Stromal cell of bone marrow (primary cell): ENCODE data around the gene RABIF.
"Not testable (repeated sequence)": the region's sequence is repeated elsewhere in the genome, so short reads cannot be mapped to it uniquely, and the experiment has no call there.

Experiments used
- DNase-seq: peaks from one replicate; pipeline ENCODE4 v3.0.0-alpha.2; 2012; ENCODE audit warnings: low read depth

RABIF gene

GRCh38 chr1:202888531-202889360 is at the start of gene RABIF:
TSS of gene RABIF (minus strand) at chr1:202889149. CDS start at chr1:202889098, 51 bp downstream.
- peak; percentile 89 for DNase-seq

DNA sequence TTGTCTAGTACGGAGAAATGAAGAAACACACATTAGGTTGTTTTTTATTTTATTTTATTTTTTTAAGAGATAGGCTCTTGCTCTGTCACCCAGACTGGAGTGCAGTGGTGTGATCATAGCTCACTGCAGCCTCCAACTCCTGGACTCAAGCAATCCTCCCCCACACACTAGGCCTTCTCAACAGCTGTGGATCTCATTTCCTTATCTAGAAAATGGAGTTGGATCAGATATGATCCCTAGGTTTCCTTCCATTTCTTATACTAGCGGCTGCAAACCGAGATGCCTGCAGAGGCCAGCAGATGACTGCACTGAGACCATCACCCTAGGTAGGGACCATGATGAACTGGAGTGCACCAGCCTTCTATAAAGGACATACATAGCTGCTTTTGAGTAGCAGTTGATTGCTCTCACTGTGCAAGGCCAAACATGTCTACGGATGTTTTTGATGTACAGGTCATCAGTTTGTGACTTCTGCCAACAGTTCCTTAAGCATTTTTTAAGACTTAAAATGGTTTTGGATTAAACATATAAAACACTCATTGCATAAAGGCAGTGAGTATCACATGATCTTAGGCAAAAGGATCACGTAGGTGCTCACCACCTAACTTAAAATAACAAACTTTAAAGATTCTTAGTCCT is 49.5 kb upstream of the RABIF start:
- no peak for DNase-seq

DNA sequence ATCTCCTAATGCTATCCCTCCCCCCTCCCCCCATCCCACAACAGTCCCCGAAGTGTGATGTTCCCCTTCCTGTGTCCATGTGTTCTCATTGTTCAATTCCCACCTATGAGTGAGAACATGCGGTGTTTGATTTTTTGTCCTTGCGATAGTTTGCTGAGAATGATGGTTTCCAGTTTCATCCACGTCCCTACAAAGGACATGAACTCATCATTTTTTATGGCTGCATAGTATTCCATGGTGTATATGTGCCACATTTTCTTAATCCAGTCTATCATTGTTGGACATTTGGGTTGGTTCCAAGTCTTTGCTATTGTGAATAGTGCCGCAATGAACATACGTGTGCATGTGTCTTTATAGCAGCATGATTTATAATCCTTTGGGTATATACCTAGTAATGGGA is 47.5 kb upstream of the RABIF start:
- DNase-seq = not testable (repeated sequence)

DNA sequence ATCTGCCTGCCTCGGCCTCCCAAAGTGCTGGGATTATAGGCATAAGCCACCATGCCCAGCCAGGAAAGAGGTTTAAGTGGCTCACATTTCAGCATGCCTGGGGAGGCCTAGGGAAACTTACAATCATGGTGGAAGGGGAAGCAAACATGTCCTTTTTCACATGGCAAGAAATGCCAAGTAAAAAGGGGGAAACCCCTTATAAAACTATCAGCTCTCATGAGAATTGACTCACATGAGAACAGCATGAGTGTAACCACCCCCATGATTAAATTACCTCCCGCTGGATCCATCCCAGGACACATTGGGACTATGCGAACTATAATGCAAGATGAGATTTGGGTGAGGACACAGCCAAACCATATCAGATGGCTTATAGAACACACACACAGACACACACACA is 46.9 kb upstream of the RABIF start:
- DNase-seq = no peak

GRCh38 chr1:202934755-202935154 is 45.8 kb upstream of the RABIF start:
- no peak for DNase-seq

DNA sequence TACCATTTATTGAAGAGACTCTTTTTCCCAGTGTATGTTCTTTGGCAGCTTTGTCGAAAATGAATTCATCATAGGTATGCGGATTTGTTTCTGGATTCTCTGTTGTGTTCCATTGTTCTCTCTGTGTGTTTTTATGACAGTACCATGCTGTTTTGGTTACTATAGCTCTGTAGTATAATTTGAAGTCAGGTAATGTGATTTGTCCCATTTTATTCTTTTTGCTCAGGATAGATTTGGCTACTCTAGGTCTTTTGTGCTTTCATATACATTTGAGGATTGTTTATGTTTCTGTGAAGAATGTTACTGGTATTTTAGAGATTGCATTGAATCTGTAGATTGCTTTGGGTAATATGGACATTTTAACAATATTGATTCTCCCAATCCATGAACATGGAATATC is 43.5 kb upstream of the RABIF start:
- no peak for DNase-seq

DNA sequence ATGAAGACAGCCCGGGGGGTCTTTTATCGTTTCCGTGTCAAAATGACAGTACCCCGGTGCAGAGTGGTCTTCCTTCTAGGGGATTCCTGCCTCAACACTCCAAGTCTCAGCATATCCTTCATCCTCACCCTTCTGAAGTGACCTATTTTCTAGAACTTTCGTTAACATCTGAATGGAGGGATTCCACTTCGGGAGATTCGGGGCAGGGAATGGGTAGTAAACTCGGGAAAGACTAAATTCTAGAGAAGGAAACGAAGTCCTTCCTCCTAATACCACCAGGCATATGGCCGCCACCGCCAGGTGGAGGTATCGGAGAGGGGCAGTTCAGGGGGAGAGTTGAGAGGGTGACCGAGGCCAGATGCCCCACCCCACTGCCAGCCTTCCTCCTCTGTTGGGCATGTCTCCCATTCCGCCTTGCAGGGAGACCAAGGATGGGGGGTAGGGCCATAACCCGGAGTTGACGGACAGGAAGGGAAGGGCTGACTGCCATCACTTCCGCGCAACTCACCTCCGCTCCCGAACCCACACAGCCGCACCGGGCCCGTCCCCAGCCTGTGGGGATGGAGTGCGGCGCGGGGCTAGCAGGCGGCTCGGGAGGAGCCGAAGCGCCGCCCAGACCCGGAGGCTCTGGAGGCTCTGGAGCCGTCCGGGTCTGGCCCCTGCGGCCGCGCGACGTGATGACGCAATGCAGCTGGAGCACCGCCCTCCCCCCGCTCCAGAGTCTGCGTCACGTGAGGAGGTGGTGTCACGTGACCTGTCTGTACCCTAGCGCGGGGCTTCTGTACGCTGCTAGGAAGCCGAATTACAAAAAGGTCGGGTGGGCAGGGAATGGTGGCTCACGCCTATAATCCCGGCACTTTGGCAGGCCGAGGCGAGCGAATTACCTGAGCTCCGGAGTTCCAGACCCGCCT is 37.9 kb upstream of the RABIF start, which contains the start of gene KLHL12:
Gene KLHL12, minus strand, starts transcription at position 654 of the 911 bp plus-strand sequence. CDS start 2,072 bp downstream, outside the sequence.
- peak; percentile 89 for DNase-seq

DNA sequence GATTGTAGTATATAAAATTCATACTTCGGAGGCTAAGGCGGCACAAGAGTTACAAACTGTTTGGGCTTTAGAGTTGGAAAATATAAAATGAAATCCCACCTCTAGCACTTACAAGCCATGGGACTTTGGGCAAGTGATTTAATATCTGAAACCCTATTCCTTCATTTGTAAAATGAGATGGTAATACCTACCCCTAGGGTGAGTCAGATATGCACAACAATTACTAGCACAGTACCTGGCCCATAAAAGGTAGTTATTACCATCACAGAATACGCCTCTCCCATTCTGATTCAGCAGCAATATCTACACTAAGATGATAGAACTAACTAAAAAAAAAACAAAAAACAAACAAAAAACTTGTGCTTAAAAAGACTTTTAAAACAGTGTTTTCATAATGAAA is 34.6 kb upstream of the RABIF start:
- no peak for DNase-seq

DNA sequence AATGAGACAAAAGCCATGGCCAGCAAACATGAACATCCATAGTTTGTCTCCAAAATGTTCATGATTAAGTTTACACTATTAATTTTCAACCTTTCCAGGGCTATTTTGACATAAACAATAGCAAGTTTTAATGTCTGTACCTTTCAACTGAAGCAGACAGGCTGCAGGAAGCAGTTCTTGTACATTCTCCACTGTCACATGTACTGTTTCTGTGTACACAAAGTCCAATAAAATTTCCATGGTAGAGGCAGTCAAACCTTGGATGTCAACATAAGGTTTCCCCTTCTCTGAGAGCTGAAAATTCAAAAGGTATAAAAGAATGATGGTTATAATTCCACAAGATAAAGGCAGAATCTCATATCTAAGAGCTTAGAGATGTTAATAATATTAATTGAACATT is 30.7 kb upstream of the RABIF start:
- no peak for DNase-seq

DNA sequence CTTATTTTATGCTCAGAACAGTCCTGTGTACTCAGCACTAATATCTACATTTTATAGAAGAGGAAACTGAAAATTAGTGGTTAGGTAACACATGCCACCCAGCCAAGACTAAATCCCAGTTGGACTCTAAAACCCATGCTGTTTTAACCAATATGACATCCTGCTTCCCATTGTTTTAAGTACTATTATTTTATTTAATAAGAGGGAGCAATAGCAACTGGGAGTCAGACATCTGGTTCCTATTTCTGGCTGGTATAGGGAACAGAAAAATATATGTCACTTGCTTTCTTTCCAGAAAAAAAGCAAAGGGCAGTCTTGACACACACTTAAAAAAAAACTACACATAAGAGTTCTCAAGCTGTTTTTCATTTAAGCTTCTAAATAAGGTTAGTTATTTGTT is 26.2 kb upstream of the RABIF start:
- no peak for DNase-seq

DNA sequence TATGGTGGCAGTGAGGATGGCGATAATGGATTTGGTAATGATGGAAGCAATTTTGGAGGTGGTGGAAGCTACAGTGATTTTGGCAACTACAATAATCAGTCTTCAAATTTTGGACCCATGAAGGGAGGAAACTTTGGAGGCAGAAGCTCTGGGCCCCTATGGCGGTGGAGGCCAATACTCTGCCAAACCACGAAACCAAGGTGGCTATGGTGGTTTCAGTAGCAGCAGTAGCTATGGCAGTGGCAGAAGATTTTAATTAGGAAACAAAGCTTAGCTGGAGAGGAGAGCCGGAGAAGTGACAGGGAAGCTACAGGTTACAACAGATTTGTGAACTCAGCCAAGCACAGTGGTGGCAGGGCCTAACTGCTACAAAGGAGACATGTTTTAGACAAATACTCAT is 23.5 kb upstream of the RABIF start:
- DNase-seq = not testable (repeated sequence)

- DNase-seq = no peak
Measured at GRCh38 chr1:202909494-202909893, 20.5 kb upstream of the RABIF start.

DNA sequence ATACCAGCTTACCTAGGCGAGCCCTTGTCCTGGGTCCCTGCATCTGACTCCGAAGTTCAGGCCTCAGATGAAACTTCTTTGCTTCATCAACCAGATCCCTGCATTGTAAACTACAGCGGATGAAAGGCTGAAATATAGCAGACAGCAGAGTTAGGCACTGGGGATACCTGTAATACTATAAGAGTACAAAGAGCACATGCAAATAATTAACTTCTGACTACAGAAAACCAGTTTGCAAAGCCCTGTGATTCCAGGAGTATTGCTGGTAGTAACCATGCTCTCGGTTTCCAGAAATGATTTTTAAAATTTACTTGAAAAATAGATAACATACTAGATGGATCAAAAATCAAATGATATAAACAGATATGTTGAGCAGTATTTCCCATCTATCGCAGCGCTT is 20.0 kb upstream of the RABIF start:
- DNase-seq = no peak

DNA sequence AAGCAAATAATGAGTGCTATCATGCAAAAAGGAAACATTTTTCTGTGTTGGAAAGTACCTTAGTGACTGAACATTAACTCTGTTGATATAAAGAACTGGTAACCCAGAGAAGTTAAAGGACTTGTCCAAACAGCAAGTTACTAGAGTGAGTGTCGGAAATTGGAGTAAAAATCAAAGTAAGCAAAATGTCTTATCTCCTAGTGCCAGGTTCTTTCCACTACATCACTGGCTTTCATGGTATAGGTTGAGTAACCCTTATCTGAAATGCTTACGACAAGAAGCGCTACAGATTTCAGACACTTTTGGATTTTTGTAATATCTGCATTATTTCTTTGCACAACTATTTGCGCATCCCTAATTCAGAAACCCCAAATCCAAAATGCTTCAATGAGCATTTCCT is 16.4 kb upstream of the RABIF start:
- DNase-seq = no peak

DNA sequence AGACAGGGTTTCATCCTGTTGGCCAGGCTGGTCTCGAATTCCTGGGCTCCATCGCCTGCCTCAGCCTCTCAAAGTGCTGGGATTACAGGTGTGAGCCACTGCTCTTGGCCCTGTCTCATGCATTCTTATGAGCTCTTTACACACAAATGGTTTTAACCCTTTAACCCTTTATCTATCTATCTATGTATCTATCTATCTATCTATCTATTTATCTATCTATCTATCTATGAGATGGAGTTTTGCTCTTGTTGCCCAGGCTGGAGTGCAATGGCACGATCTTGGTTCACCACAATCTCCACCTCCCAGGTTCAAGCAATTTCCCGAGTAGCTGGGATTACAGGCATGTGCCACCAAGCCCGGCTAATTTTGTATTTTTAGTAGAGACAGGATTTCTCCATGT is 14.9 kb upstream of the RABIF start:
- not testable (repeated sequence) for DNase-seq

GRCh38 chr1:202901555-202901954 is 12.6 kb upstream of the RABIF start:
- DNase-seq = no peak

DNA sequence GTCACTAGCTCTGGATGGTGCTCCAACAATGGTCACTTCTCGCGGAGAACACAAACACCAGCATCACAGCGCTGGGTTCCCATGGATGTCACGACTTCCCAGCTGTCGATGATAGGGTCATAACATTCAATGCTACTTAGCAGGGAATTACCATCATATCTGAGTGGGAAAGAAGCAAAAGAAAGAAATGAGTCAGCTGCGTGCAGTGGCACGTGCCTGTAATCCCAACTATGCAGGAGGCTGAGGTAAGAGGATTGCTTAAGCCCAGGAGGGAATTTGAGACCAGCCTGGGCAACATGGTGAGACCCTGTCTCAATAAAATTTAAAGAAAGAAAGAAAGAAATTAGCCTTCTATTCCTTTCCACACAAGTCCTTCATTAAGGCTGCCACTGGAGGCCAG is 3.6 kb upstream of the RABIF start:
- DNase-seq = no peak

- DNase-seq = no peak
Measured at GRCh38 chr1:202890392-202890791, 1.4 kb upstream of the RABIF start.

DNA sequence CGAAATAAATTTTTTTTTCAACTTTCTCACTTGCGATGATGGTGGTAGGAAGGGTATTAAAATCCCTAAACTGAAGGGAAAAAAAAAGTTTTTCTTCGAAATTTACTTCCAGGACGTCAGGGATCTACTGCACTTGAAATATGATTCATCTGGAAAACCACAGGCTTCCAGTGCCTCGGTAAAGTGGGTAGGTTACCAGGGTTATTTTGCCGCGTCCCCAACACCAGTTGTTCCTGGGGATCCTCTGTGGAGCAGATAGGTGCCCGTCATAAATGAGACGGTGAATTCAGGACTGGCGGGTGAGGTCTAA is 773 bp downstream of the RABIF start:
- DNase-seq = peak; percentile 17

DNA sequence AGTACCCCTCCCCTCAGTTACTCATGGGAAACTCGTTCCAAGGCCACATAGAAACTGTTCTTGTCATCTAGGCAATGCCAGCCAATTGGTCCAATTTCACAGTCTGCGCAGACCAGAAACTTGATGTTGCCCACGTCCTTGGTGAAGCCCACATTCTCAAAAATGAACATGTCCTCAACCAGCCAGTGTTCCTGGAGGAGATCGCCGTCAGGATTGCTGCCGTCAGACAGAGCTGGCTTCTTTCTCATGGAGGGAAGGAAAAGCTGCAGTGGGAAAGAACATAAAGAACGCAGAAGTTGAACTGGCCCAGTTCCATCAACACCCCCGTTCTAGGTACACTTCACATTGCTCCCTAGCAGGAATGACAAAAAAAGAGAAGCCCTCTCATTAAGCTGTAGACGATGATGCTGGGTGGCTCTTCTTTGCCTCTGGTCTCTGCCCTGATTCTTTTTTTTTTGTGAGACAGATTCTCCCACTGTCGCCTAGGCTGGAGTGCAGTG is 7.9 kb downstream of the RABIF start:
- no peak for DNase-seq

GRCh38 chr1:202880062-202880461 is 8.9 kb downstream of the RABIF start:
- no peak for DNase-seq

DNA sequence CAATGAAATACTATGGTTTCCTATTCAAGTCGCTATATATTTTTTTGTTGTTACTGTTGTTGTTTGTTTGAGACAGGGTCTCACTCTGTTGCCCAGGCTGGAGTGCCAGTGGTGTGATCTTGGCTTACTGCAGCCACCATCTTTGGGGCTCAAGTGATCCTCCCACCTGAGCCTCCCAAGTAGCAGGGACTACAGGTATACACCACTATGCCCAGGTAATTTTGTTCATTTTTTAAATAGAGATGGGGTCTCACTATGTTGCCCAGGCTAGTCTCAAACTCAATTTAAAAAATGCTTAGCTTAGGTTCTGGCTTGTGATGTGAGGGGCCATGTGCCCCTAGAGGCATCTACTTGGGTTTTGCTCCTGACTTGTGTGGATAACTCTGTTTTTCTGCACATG is 9.8 kb downstream of the RABIF start:
- DNase-seq = no peak
